OCI-LY1 (cell line): Measurements from ENCODE around the gene LGALS3.

Experiments
- CTCF ChIP-seq: fragments of 200-600 bp; sonication (generic), shearing (Covaris generic); IDR thresholded peaks from 2 replicates; pipeline ENCODE4 v1.5.1; 2017; ENCODE audit warnings: mild to moderate bottlenecking, antibody characterized with exemption, low read length, moderate library complexity, mixed read lengths
- EZH2 ChIP-seq: fragments of 200-600 bp; sonication (generic), shearing (Covaris generic); IDR thresholded peaks from 2 replicates; pipeline ENCODE4 v1.8.0; 2017; ENCODE audit warnings: borderline replicate concordance, mixed run types, mild to moderate bottlenecking, antibody characterized with exemption, low read length, moderate library complexity, mixed read lengths

- TF ChIP-seq EZH2, result no peak
- TF ChIP-seq CTCF, result no peak
Measured at GRCh38 chr14:55158412-55158811, 29.4 kb downstream of the LGALS3 start.
